IMR-90 (cell line): Measurements from ENCODE around the gene MTUS2. TPM values are rescaled to one million over a fixed set of nuclear protein-coding genes. Genes with fewer than 3 reads are reported as not detected.

Experiments
- ATAC-seq: fragments of 200-7000 bp; cut with Tn5 transposase; 2 replicates; pipeline ENCODE4 v1.9.1; 2020; ENCODE audit warnings: low read depth, mild to moderate bottlenecking, moderate library complexity
- BruUV-seq: library from RNA; stranded (reverse); fragments of 400-500 nt; replicated peaks from 2 replicates; lab custom pipeline; 2021; lab: Mats Ljungman, UMichigan
- CTCF ChIA-PET: fragments of 300-600 bp; formaldehyde crosslinking; extraction: SDS; loops from one replicate; lab custom pipeline; 2021; ENCODE audit warnings: antibody characterized with exemption; lab: Yijun Ruan, JAX
- POLR2A ChIA-PET: fragments of 300-600 bp; sonication (Branson Sonifier 250); formaldehyde crosslinking; loops from one replicate; lab custom pipeline; 2022; ENCODE audit warnings: antibody characterized with exemption; ENCODE audit not compliant: unreplicated experiment; lab: Charles Lee
- DNase-seq: peaks from one replicate; pipeline ENCODE4 v3.0.0; 2013
- H2AFZ ChIP-seq: replicated peaks from 2 replicates; pipeline ENCODE3; 2013; ENCODE audit warnings: low read length, mild to moderate bottlenecking; ENCODE audit not compliant: poor library complexity
- H2AK5ac ChIP-seq: 2 replicates; pipeline ENCODE4 v1.6.1; 2013; ENCODE audit warnings: low read depth, low read length, inconsistent platforms
- H2AK9ac ChIP-seq: replicated peaks from 2 replicates; pipeline ENCODE3; 2013; ENCODE audit warnings: mild to moderate bottlenecking, low read depth, low read length, moderate library complexity; ENCODE audit not compliant: poor library complexity
- H2BK120ac ChIP-seq: 2 replicates; pipeline ENCODE4 v1.6.1; 2013; ENCODE audit warnings: low read depth, low read length, inconsistent platforms
- H2BK15ac ChIP-seq: 3 replicates; pipeline ENCODE4 v1.6.1; 2013; ENCODE audit warnings: low read depth, low read length, inconsistent platforms
- H2BK20ac ChIP-seq: 2 replicates; pipeline ENCODE4 v1.6.1; 2013; ENCODE audit warnings: low read depth, mild to moderate bottlenecking, inconsistent platforms, low read length, moderate library complexity
- H2BK5ac ChIP-seq: 2 replicates; pipeline ENCODE4 v1.6.1; 2013; ENCODE audit warnings: mild to moderate bottlenecking, low read depth, low read length, inconsistent platforms; ENCODE audit not compliant: poor library complexity, severe bottlenecking
- H3K14ac ChIP-seq: replicated peaks from 2 replicates; pipeline ENCODE4 v1.6.1; 2013; ENCODE audit warnings: low read depth, low read length, inconsistent platforms
- H3K18ac ChIP-seq: 2 replicates; pipeline ENCODE4 v1.6.1; 2013; ENCODE audit warnings: low read depth, low read length, control low read depth
- H3K23ac ChIP-seq: 2 replicates; pipeline ENCODE4 v1.6.1; 2013; ENCODE audit warnings: low read depth, low read length, inconsistent platforms
- H3K27ac ChIP-seq: 2 replicates; pipeline ENCODE4 v1.5.1; 2013; ENCODE audit warnings: mild to moderate bottlenecking, control low read depth, low read length; ENCODE audit not compliant: insufficient read depth
- H3K27me3 ChIP-seq: 2 replicates; pipeline ENCODE4 v1.6.1; 2013; ENCODE audit warnings: low read length; ENCODE audit not compliant: control insufficient read depth, insufficient read depth
- H3K36me3 ChIP-seq: 2 replicates; pipeline ENCODE4 v1.6.1; 2013; ENCODE audit warnings: low read length, mixed read lengths; ENCODE audit not compliant: control insufficient read depth, insufficient read depth
- H3K4ac ChIP-seq: 2 replicates; pipeline ENCODE4 v1.6.1; 2013; ENCODE audit warnings: low read depth, low read length, inconsistent platforms
- H3K4me1 ChIP-seq: 2 replicates; pipeline ENCODE4 v1.6.1; 2013; ENCODE audit warnings: low read length, mixed read lengths; ENCODE audit not compliant: control insufficient read depth, insufficient read depth
- H3K4me2 ChIP-seq: 2 replicates; pipeline ENCODE4 v1.6.1; 2013; ENCODE audit warnings: low read depth, mild to moderate bottlenecking, control low read depth, low read length, moderate library complexity
- H3K4me3 ChIP-seq: 2 replicates; pipeline ENCODE4 v1.5.1; 2013; ENCODE audit warnings: low read depth, mild to moderate bottlenecking, control low read depth, low read length, moderate library complexity; ENCODE audit not compliant: insufficient read depth
- H3K56ac ChIP-seq: 2 replicates; pipeline ENCODE4 v1.6.1; 2013; ENCODE audit warnings: low read length, inconsistent platforms; ENCODE audit not compliant: insufficient read depth; ENCODE audit errors: extremely low read depth
- H3K79me1 ChIP-seq, 2 experiments: 2 replicates each; pipeline ENCODE4 v1.6.1; 2013; ENCODE audit warnings: low read length in 2 of 2, inconsistent platforms in 1 of 2, low read depth in 1 of 2
- H3K9ac ChIP-seq: 2 replicates; pipeline ENCODE4 v1.6.1; 2013; ENCODE audit warnings: low read depth, low read length, control low read depth
- H3K9me1 ChIP-seq: 2 replicates; pipeline ENCODE4 v1.6.1; 2013; ENCODE audit warnings: low read length, inconsistent platforms; ENCODE audit not compliant: insufficient read depth
- H3K9me3 ChIP-seq: 2 replicates; pipeline ENCODE4 v1.6.1; 2013; ENCODE audit warnings: low read length; ENCODE audit not compliant: control insufficient read depth, insufficient read depth
- H4K20me1 ChIP-seq: 2 replicates; pipeline ENCODE4 v1.6.1; 2013; ENCODE audit warnings: low read length, inconsistent platforms; ENCODE audit not compliant: insufficient read depth
- H4K5ac ChIP-seq: 2 replicates; pipeline ENCODE4 v1.6.1; 2013; ENCODE audit warnings: mild to moderate bottlenecking, low read depth, low read length, control low read depth
- H4K8ac ChIP-seq, 2 experiments: 2 replicates each; pipeline ENCODE4 v1.6.1; 2013; ENCODE audit warnings: low read depth in 2 of 2, low read length in 2 of 2, control low read depth in 1 of 2, inconsistent platforms in 1 of 2
- H4K91ac ChIP-seq: 2 replicates; pipeline ENCODE4 v1.6.1; 2013; ENCODE audit warnings: low read depth, low read length, inconsistent platforms; ENCODE audit not compliant: insufficient read depth
- CHD1 ChIP-seq: IDR thresholded peaks from 2 replicates; pipeline ENCODE4 v1.6.1; 2012; ENCODE audit warnings: low read depth, low read length, improper control_type of control experiment
- ELK1 ChIP-seq: fragments of 150-350 bp; IDR thresholded peaks from 2 replicates; pipeline ENCODE4 v1.6.1; 2016; ENCODE audit warnings: low read depth, mild to moderate bottlenecking, low read length, moderate library complexity, borderline replicate concordance
- FOS ChIP-seq: fragments of 150-350 bp; IDR thresholded peaks from 2 replicates; pipeline ENCODE4 v1.6.1; 2016; ENCODE audit warnings: low read depth, low read length
- MAZ ChIP-seq: IDR thresholded peaks from 2 replicates; pipeline ENCODE4 v1.6.1; 2012; ENCODE audit warnings: low read depth, mild to moderate bottlenecking, low read length, improper control_type of control experiment, moderate library complexity, borderline replicate concordance
- NFE2L2 ChIP-seq: fragments of 150-350 bp; IDR thresholded peaks from 2 replicates; pipeline ENCODE4 v1.6.1; 2016; ENCODE audit warnings: low read depth, mild to moderate bottlenecking, low read length
- RFX5 ChIP-seq: IDR thresholded peaks from 2 replicates; pipeline ENCODE4 v1.8.0; 2012; ENCODE audit warnings: low read depth, mild to moderate bottlenecking, low read length, moderate library complexity
- SMC3 ChIP-seq: fragments of 150-350 bp; IDR thresholded peaks from 2 replicates; pipeline ENCODE4 v1.6.1; 2016; ENCODE audit warnings: low read depth, mild to moderate bottlenecking, antibody characterized with exemption, low read length, moderate library complexity
- whole genome bisulfite sequencing, 2 experiments: methylation state at CpG; one replicate each; pipeline versions ENCODE4 v1.1.5 to v1.1.7; 2013; ENCODE audit warnings: missing lambda C conversion rate in 2 of 2; ENCODE audit not compliant: insufficient read length in 1 of 2; ENCODE audit errors: extremely low coverage in 2 of 2; 5-methylcytosine and 5-hydroxymethylcytosine counted together
- dilution Hi-C: fragments of 300-500 bp; cut with HindIII; formaldehyde crosslinking; loops from one replicate; pipeline ENCODE4 v1.14.3; 2018; ENCODE audit warnings: low sequenced_read_pairs; ENCODE audit not compliant: unreplicated experiment
- in situ Hi-C: fragments of 300-500 bp; cut with MboI; formaldehyde crosslinking; loops from 3 replicates; pipeline ENCODE4 v1.14.3; 2019; ENCODE audit warnings: low sequenced_read_pairs, inconsistent platforms, mixed read lengths
- intact Hi-C: fragments of 100-400 bp; cut with micrococcal nuclease; formaldehyde crosslinking; loops from 2 replicates; pipeline ENCODE4 v1.10.0; 2022
- polyA plus RNA-seq, 3 experiments: library from polyadenylated mRNA; depleted of rRNA; stranded (reverse); fragments of >200 nt; gene quantifications; 2 replicates each; pipeline ENCODE4 v1.2.3, GENCODE V29; 2012; ENCODE audit warnings: low replicate concordance in 1 of 3
- total RNA-seq: library from RNA; depleted of rRNA; stranded (reverse); fragments of >200 nt; gene quantifications from 2 replicates; pipeline ENCODE4 v1.2.3, GENCODE V29; 2012
- TF ChIP-seq, protein P1 (sequence below): fragments of 150-350 bp; IDR thresholded peaks from 2 replicates; pipeline ENCODE4 v1.6.1; 2017; ENCODE audit warnings: mild to moderate bottlenecking, antibody characterized with exemption, low read length, low read depth

The MTUS2 gene
- total and polyA plus RNA-seq, 2 of the 4 experiments (the other 2 are of a cell fraction) = under 0.01 to 0.02 TPM

DNA sequence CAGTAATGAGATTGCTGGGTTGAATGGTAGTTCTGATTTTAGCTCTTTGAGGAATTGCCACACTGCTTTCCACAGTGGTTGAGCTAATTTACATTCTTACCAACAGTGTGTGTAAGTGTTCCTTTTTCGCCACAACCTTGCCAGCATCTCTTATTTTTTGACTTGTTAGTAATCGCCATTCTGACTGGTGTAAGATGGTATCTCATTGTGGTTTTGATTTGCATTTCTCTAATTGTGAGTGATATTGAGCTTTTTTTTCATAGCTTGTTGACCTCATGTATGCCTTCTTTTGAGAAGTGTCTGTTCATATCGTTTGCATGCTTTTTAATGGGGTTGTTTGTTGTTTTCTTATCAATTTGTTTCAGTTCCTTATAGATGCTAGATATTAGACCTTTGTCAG, 245.0 kb downstream of the MTUS2 start:
- in situ Hi-C loops = no loop called here
- Histone ChIP-seq H3K9ac (no peak overlapping the region), H2BK120ac (no peak overlapping the region), H2BK15ac (no peak overlapping the region), H2BK20ac (no peak overlapping the region), H3K27me3 (no peaks in the 10 kb centered on the region), H4K8ac (no peak overlapping the region), H3K4me3 (no peak overlapping the region), H3K4me1 (no peaks in the 10 kb centered on the region), H3K36me3 (no peaks in the 10 kb centered on the region), H3K14ac (no peak overlapping the region), H2BK5ac (no peak overlapping the region), H3K4ac (no peak overlapping the region), H4K5ac (no peak overlapping the region), H3K18ac (no peak overlapping the region), H3K56ac (no peak overlapping the region), H2AK9ac (no peak overlapping the region), H3K79me1 (no peaks in the 10 kb centered on the region), H3K4me2 (no peak overlapping the region), H4K20me1 (no peaks in the 10 kb centered on the region), H3K9me3 (peaks cover 5% of the 10 kb centered on the region; the same call in 1 of the 2 replicates), H4K91ac (no peak overlapping the region), H2AK5ac (no peak overlapping the region), H2AFZ (no peak overlapping the region), H3K27ac (no peak overlapping the region), H3K23ac (no peak overlapping the region), H3K9me1 (no peaks in the 10 kb centered on the region)
- dilution Hi-C loops = no loop called here
- no peak for DNase-seq
- ChIA-PET CTCF (no interaction called here), POLR2A (no interaction called here)
- TF ChIP-seq SMC3 (no peak), FOS (no peak), NFE2L2 (no peak), CHD1 (no peak), MAZ (no peak), RFX5 (no peak), ELK1 (no peak)
- TF ChIP-seq, protein P1, sequence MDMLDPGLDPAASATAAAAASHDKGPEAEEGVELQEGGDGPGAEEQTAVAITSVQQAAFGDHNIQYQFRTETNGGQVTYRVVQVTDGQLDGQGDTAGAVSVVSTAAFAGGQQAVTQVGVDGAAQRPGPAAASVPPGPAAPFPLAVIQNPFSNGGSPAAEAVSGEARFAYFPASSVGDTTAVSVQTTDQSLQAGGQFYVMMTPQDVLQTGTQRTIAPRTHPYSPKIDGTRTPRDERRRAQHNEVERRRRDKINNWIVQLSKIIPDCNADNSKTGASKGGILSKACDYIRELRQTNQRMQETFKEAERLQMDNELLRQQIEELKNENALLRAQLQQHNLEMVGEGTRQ = no peak
- no TSS peak for BruUV-seq
- WGBS, 2 experiments = no CpG with 5 or more reads among the region's 3 CpGs
- ATAC-seq = no peak
- intact Hi-C loops = no loop called here
